Fibroblast of skin of scalp (primary cell): ENCODE measurements around the gene DCDC2.
A peak's percentile ranks its signal among the peaks of the same experiment; 100 is the strongest.
"Not testable (repeated sequence)": the region's sequence is repeated elsewhere in the genome, so short reads cannot be mapped to it uniquely, and the experiment has no call there.

Experiments
- DNase-seq: peaks from one replicate; pipeline ENCODE4 v3.0.0-alpha.2; 2013

The DCDC2 gene

DNA sequence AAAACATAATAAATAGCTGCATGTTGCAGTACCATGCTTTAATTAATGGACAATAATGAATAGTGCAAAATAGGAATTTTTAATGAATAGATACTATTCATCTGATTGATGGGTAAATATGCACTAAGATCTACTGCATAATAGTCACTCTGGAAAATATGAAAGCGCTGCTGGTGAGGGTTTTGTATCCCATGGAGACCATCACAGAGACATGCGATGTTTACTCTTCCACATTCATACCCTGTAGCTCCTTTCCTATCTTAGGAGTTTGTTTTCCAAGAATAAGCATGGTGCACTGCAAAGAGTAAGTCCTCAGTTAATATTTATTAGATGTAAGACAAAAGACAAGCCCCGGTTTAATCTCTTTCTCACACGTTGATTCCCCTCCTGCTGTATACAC is 150.4 kb downstream of the DCDC2 start:
- DNase-seq: no peak

DNA sequence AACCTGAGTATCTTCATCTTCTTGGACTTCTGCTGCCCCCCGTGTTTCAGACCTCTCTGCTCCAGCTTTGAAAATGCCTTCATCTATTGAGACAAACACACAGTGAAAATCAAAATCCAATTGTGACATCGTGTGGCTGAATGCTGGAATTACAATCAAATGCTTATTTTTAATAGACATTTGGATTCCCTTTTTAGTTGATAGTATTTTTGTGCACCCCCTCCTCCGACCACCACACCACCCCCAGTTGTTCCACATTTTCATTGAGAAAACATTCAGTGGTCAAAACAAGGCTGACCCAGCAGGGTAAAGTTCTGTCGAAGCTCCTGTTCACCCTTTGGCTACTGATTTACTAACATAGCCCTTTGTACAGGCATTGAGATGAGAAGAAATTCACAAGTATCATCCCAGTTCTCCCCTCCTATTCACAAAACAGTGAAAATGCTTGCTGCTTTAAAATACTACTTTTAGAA is 152.8 kb downstream of the DCDC2 start:
- peak; percentile 45 for DNase-seq

DNA sequence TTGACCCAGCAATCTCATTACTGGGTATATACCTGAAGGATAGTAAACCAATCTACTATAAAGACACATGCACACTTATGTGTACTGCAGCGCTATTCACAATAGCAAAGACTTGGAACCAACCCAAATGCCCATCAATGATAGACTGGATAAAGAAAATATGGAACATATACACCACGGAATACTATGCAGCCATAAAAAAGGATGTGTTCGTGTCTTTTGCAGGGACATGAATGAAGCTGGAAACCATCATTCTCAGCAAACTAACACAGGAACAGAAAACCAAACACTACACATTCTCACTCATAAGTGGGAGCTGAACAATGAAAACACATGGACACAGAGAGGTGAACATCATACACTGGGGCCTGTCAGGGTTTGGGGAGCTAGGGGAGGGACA is 153.7 kb downstream of the DCDC2 start:
- not testable (repeated sequence) for DNase-seq

DNA sequence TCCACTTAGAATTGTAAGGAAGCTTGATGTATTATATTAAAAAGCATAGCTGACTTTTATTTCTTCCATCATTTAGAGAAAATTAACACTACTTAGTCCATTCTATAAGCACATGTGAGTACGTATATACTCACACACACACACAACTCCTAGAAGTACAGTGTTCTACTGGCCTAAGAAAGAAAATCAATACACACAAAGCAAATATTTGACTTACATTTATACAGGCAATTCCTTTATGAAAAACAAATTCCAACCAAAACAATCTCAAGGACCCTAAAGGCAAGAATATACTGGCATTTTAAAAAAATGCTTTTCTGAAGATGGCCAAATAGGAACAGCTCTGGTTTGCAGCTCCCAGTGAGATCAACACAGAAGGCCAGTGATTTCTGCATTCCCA is 160.0 kb downstream of the DCDC2 start:
- no peak for DNase-seq

DNA sequence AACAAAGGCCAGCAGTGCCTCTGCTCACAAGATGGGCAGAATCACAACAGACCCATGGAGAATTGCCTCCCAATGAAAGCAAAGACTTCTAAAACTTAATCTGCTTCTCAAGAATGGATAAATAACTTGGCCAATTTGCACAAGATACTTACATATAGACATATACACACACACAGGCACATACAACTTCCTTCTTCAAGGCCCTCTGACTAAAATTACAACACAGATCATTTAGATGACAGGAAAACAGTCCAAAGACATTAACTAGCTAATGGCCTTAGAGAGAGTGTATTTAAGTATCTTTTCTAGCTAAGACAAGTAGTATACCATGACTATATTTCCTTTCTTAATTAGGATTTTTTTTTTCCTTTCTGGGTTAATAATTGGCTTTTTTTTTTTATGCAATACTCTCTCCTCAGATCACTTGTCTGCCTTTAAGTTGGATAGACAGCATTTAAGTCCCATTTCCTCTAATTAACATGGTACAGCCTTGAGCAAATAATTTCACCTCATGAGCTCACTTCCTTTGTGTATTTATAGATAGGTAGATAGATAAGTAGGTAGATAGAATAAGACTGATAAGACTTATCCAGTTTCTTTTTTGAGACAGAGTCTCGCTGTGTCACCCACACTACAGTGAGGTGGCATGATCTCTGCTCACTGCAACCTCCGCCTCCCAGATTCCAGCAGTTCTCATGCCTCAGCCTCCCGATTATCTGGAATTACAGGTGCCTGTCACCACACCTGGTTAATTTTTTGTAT is 161.8 kb downstream of the DCDC2 start:
- DNase-seq: no peak

DNA sequence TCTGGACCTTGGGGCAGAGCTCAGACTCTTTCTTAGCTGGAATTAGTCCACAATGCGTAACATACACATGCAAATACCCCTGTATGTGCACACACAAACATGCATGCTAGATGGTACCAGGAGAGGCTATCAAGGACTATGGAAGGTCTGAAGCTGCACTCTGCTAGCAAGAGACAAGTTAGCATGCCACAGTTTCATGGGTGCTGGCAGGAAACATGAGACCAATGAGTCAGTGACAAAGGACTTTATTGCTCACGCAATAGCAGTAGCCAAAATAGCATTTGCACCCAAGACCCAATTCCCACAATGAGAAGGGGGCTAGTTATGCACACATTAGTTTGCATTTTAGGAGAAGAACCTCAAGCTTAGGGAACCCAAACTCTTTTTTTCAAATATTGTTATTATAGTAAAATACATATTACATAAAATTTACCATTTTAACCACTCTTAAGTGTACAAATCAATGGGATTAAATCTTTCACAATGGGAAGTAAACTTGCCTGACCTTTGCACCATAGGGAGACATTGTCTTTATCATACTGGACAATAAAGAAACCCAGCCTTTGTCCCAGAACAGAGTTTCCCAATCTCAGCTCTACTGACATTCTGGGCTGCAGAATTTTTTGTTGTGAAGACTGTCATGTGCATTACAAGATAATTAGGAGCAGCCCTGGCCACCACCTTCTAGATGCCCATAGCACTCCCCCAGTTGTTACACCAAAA is 162.7 kb downstream of the DCDC2 start:
- DNase-seq: no peak

DNA sequence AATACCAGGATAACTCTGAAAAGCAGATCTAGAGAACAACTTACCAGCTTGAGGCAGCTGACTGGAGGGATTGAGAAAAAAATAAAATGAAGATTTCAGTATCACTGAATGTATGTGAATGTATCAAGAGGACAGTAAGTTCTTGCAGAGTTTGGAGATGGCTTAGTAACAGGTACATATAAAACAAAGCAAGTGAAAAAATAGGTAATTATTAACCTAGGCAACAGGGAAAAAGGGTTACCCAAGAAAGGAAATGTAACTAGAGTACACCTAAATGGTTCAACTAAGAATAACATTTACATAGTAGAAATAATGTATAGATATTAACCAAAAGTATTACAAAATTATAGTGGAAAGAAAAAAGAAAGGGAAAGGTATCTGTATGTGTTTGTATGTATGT is 164.5 kb downstream of the DCDC2 start:
- no peak for DNase-seq

DNA sequence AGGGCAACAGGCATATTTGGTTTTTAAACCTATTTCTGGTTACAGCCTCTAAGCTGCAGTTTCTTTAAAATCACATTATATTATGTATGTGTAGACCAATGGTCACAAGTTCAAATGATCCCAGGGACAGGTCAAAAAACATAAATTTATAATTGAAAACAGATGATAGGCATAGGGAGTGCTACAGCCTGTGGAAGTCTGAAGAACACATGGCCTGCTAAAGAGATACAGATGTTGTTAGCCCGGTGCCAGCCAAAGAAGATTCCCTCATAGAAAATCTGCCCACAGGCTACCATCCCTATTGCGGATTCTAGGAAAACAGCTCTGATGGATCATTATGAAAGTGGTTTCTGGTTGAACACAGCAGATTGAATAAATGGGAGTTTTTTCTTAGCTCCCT is 166.5 kb downstream of the DCDC2 start:
- no peak for DNase-seq

DNA sequence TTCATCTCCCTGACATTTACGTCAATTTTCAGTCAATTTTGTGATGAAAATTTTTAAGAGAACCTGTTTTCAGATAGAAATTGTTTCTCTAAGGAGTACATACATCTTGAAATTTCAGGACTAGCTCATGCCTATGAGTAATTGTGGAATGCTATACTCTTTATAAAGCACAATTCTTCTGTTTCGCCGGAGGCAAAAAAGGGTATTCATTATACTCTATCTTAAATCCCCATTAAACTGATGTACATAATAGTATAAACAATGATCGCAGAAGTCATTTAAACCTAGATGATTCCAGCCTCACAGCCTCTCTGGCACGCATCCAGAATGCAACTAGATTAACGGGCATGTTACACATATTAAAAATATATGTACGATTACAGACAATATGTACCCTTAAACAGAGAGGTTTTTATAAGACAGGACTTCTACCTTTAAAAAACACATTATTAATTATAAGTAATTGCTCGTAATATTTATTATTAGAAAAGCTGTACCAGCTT is 169.2 kb downstream of the DCDC2 start:
- no peak for DNase-seq

DNA sequence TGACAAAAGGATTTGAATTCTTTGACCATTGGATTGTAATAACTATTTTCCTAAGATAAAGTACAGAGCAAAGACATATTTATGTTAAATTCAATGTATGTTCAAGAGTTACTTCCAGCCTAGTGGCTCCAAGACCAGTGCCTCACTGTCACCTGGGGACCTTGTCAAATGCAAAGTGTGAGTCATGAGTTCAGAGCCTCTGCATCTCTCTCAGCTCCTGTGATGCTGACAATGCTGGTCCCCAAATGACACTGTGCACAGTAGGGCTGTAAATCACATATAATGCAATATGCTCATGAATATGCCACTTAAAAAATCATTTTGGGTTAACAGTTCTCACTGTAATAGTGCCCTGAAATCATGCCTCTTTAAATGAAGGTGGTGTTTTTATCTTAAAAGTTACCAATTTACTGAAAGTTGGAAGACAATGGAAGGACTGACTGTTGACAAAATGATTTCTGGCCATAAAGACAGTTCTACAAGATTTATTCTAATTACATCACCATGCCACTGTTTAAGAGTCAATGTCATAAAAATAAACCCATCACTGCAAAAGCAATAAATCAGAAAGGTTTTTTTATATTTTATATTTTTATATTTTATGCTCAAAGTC is 169.8 kb downstream of the DCDC2 start:
- DNase-seq: no peak

DNA sequence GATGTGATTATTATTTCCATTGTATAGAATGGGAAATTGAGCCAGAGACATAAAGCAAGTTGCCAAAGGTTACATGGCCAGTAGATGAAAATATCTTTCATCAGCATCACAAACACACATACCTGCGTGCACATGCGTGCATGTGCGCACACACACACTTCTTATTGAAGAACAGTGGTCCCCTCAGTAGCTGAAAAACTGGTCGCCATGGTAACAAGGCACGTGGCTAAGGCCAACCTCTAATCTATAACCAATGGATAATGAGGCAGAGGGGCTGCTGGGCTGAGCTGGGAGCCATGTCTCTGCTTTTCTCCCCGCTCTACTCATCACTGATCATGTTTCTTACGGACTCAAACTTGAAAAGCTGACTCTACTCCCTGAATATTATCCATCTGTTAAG is 171.5 kb downstream of the DCDC2 start:
- no peak for DNase-seq

DNA sequence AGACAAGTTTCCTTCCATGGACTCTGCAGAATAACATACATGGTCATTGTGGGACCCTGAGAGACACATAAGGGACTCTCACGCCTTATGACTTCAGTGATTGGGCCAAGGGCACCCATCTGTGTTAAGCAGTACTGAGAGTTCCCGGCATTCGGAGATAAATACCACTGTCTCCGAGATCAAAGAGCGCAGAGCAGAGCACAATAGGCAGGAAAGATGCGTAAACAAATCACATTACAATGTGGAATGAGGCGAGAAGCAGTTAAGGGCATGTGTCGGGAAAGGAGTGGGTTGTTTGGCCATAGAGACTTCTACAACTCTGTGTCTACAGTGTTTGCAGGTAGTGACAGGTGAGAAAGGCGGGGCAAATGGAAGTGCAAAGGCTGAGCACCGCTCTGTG is 174.3 kb downstream of the DCDC2 start:
- no peak for DNase-seq

DNA sequence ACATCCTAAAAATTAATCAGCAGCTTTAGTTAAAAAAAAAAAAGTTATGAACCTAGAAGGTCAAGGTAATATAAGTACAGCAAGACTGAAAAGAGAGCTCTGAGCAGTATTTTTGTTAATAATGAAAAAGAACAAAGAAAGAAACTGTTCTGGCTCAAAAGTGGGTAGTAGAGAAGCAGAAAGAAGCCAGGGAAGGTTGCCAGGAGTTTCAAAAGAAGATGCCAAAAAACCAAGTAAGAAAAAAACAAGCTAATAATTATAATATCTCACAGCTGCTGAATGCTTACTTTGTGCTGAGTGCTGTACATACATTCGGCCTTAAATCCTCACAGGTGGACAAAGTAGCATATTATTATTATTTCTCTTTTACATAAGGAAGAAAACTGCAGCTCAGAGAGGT is 200.0 kb downstream of the DCDC2 start:
- no peak for DNase-seq

DNA sequence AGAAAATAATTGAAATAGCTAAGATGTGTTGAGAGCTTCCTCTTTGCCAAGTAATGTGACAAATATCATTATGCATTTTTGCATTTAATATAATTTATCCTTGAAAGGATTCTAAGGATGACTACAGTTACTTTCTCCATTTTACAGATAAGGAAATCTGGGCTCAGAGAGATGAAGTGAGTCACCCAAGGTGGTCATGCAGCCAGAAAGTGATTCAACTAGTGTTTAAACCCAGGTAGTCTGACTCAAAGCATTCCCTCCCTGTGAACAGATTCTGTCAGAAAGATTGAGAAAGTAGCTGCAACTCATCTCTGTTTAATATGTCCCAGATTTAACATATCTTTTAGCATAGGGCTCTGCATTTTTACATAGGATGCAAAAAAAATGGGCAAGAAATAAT is 203.7 kb downstream of the DCDC2 start:
- no peak for DNase-seq

DNA sequence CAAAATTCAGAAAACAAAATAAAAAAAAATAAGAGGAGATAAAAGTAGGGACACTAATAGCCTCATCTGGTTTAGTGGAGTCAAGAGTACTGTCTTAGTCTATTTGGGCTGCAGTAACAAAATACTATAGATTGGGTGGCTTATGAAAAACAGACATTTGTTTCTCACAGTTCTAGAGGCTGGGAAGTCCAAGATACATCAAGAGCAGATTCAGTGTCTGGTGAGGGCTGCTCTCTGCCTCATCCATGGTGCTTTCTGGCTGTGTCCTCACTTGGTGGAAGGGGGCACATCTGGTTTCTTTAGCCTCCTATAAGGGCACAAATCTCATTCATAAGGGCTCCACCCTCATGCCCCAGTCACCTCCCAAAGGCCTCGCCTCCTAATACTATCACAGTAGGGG is 205.8 kb downstream of the DCDC2 start:
- DNase-seq: no peak

DNA sequence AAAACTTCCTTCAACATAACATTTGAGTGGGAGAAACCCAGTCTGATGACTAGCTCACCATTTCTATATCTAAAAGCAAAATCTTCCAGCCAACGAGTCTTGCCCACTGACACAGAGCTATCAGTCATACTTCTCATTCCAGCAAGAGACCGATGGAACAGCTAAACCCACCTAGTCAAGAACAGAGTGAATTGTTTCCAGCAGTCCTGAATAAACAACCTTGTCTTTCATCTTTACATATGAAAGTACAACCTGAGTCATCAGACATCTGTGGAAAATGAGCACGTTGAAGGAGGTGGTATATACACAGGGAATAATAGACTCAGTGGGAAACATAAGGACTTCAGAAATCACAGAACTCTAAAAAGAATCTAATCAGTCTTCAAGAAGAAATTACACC is 208.0 kb downstream of the DCDC2 start:
- DNase-seq: no peak

DNA sequence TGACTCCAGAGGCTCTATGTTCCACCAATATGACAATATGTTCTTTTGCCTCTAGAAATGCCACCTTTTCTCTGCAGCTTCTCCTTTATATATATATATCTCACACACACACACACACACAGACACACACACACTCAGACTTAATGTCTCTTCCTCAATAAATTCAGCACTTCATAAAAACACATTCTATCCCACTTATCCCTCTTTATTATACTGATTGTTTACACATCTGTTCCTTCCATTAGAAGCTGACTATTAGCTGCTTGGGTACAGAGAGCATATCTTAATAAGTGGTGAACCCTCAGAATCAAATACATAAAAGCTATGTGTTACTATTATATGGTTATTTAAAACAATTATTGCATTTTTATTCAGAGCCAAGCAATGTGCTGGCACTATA is 208.6 kb downstream of the DCDC2 start:
- no peak for DNase-seq

DNA sequence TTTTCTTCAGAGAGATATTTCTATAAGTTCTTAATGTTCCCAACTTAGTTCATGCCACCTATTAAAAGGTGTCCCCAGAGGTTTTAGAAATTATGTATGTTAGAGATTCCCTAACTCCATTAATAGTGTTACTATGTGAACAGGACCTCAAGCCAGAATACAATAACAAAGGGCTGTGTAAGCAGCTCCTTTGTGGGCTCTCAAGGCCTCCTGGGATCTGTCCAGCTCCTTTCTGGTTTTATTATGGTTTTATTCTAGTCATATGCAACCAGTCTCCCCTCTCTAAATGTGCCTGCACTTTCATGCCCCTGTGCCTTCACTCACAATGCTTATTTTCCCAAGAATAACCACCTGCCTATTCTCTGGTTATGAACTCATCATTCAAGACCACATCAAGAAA is 209.2 kb downstream of the DCDC2 start:
- no peak for DNase-seq

DNA sequence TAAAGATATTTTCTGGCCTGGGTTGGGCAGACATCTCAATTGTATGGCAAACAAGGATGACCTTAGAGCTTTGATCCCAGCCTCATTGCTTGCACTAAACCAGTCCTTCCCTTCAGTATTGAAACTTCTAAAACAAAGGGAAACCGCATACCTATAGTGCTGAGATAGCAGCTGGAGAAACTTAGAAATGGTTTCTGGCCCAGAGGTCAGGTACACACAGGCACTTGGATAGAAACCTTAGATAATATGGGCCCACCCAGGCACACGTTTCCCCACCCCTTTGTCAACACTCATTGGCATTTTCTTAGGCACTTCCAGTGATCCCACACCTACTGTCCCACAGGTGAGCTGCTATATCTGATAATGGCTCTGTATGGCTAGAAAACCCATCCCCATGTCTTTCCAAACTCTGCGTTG is 209.7 kb downstream of the DCDC2 start:
- no peak for DNase-seq

DNA sequence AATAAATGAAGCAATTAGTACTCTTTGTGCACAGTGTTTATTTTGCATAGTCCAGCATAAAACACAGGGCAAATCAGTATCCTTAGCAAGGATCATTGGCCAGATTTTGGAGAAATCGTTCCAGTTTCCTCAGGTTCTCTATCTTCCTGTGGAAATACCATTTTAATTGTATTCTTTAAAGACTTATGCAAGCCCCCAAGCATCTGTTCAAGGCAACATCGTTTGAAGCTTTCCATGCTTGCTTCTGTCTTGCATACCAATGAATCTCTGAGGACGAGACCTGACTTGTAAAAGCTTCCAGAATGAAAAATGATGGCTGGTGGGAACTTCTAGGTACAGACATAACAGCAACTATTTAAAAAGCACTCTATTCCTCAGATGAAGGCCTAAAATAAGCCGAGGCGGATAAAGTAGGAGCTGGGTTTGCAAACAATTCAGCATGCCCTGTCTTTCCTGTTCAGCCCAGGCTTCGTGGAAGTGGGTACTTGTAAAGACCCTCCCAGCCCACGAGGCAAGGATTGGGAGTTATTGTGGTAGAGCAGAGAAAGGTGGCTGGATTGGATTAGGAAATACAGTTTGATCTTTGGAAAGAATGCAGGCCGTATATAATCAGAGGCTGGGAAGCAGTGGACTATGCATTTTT is 210.2 kb downstream of the DCDC2 start:
- no peak for DNase-seq

DNA sequence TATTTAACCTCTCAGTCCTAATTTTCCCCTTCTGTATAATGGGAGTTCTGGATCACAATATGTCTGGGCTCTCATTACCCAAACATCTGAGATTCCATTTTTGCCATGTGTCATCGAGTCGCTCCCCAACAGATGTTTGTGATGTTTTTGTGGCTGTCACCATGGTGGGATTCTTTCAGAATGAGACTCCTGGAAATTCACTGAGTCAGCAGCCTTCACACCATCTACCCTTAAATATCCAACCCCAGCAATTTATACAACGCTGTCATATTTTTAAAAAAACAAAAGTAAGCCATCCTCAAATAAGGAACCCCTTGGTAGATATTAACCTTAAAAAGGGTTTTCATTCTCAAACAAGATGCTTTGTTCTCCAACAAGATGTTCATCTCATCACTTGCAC is 211.0 kb downstream of the DCDC2 start:
- no peak for DNase-seq

DNA sequence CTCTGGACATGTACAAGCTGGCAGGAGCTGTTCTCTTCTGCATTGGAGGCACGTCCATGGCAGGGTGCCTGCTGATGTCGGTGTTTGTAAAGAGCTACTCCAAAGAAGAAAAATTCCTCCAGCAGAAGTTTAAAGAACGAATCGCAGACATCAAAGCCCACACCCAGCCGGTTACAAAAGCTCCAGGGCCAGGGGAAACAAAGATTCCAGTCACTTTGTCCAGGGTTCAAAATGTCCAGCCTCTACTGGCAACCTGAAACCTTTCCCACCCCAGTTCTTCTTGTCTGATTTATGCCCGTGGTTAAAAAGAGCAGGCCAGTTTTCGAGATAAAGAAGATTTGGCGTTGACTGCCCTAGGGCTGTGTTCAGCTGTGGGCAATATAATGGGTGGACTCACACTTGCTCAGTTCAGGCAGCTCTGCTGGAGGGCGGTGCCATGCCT is 212.1 kb downstream of the DCDC2 start:
- DNase-seq: no peak

DNA sequence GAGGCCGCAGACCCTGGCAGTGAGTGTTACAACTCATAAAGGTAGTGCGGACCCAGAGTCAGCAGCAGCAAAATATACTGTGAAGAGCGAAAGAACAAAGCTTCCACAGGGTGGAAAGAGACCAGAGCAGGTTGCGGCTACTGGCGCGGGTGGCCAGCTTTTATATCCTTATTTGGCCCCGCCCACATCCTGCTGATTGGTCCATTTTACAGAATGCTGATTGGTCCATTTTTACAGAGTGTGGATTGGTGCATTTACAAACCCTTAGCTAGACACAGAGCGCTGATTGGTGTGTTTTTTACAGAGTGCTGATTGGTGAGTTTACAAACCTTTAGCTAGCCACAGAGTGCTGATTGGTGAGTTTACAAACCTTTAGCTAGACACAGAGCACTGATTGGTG is 215.1 kb downstream of the DCDC2 start:
- DNase-seq: not testable (repeated sequence)
